ENCODE measurements around the gene COL4A5.

GRCh38 chrX:108442901-108443464 lies 3.3 kb downstream of the COL4A5 start:
- TF ChIP-seq, protein P1, sequence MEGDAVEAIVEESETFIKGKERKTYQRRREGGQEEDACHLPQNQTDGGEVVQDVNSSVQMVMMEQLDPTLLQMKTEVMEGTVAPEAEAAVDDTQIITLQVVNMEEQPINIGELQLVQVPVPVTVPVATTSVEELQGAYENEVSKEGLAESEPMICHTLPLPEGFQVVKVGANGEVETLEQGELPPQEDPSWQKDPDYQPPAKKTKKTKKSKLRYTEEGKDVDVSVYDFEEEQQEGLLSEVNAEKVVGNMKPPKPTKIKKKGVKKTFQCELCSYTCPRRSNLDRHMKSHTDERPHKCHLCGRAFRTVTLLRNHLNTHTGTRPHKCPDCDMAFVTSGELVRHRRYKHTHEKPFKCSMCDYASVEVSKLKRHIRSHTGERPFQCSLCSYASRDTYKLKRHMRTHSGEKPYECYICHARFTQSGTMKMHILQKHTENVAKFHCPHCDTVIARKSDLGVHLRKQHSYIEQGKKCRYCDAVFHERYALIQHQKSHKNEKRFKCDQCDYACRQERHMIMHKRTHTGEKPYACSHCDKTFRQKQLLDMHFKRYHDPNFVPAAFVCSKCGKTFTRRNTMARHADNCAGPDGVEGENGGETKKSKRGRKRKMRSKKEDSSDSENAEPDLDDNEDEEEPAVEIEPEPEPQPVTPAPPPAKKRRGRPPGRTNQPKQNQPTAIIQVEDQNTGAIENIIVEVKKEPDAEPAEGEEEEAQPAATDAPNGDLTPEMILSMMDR (IDR thresholded peaks at IDR 0.05 in 2 of 3, conservative IDR thresholded peaks at IDR 0.05 in 1 of 3; ENCODE audit: borderline replicate concordance in 1 of 3, insufficient read depth in 1 of 3, low read depth in 2 of 3, low read length in 2 of 3): no peak
- TF ChIP-seq SRF (IDR thresholded peaks at IDR 0.05; ENCODE audit: low read depth) (no peak), SP1 (IDR thresholded peaks at IDR 0.05; ENCODE audit: low read depth) (no peak), POLR2A (IDR thresholded peaks at IDR 0.05; ENCODE audit: borderline replicate concordance, extremely low read depth, insufficient read depth, insufficient read length) (no peak), EZH2 (IDR thresholded peaks at IDR 0.05) (no peak), JUND (IDR thresholded peaks at IDR 0.05) (no peak), FOSL1 (IDR thresholded peaks at IDR 0.05; ENCODE audit: low read depth) (no peak), ZBTB33 (IDR thresholded peaks at IDR 0.05; ENCODE audit: extremely low read depth, insufficient replicate concordance, low read length) (no peak)
- TF ChIP-seq, protein P2, sequence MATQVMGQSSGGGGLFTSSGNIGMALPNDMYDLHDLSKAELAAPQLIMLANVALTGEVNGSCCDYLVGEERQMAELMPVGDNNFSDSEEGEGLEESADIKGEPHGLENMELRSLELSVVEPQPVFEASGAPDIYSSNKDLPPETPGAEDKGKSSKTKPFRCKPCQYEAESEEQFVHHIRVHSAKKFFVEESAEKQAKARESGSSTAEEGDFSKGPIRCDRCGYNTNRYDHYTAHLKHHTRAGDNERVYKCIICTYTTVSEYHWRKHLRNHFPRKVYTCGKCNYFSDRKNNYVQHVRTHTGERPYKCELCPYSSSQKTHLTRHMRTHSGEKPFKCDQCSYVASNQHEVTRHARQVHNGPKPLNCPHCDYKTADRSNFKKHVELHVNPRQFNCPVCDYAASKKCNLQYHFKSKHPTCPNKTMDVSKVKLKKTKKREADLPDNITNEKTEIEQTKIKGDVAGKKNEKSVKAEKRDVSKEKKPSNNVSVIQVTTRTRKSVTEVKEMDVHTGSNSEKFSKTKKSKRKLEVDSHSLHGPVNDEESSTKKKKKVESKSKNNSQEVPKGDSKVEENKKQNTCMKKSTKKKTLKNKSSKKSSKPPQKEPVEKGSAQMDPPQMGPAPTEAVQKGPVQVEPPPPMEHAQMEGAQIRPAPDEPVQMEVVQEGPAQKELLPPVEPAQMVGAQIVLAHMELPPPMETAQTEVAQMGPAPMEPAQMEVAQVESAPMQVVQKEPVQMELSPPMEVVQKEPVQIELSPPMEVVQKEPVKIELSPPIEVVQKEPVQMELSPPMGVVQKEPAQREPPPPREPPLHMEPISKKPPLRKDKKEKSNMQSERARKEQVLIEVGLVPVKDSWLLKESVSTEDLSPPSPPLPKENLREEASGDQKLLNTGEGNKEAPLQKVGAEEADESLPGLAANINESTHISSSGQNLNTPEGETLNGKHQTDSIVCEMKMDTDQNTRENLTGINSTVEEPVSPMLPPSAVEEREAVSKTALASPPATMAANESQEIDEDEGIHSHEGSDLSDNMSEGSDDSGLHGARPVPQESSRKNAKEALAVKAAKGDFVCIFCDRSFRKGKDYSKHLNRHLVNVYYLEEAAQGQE (IDR thresholded peaks at IDR 0.05; ENCODE audit: low read depth): no peak
